Right ventricle myocardium inferior (tissue), 1 donor: ENCODE data around the gene SYNGR3. TPM values are rescaled to one million over a fixed set of nuclear protein-coding genes. Genes with fewer than 3 reads are reported as not detected.
A peak's percentile ranks its signal among the peaks of the same experiment; 100 is the strongest.
"Not testable (repeated sequence)": the region's sequence is repeated elsewhere in the genome, so short reads cannot be mapped to it uniquely, and the experiment has no call there.

Experiments
- ATAC-seq: fragments of 200-7000 bp; cut with Tn5 transposase; one replicate; pipeline ENCODE4 v1.9.1; 2020; ENCODE audit warnings: mild to moderate bottlenecking, moderate library complexity
- DNase-seq: peaks from one replicate; pipeline ENCODE4 v3.0.0; 2021; ENCODE audit errors: missing footprints
- intact Hi-C: fragments of 100-400 bp; cut with DNase I; formaldehyde crosslinking; loops from one replicate; pipeline ENCODE4 v1.11.0; 2022
- total RNA-seq: library from RNA; stranded (reverse); fragmentation: NEBNext Ultra II Directional; extraction: Animal tissue kit (Norgen Biotek cat#: 25700); gene quantifications from one replicate; pipeline ENCODE4 v1.2.1, GENCODE V29; 2021
- donor health status: DM: no; HTN: yes; CAD: no; lungs with severe emphysema.

SYNGR3 gene
- total RNA-seq, 1 donor from 2014 or later, result 0.62 TPM

- ATAC-seq, result no peak
- intact Hi-C loops, result no loop called here
- DNase-seq, result no peak
Observed at GRCh38 chr16:2002406-2003230, 12.8 kb downstream of the SYNGR3 start.

- intact Hi-C loops, result no loop called here
- ATAC-seq, result no peak
- no peak for DNase-seq
Observed at GRCh38 chr16:2003231-2003826, 13.6 kb downstream of the SYNGR3 start.

GRCh38 chr16:2003827-2004641, 14.3 kb downstream of the SYNGR3 start:
- intact Hi-C loops, result no loop called here
- peak; percentile 91 for ATAC-seq
- peak; percentile 95 for DNase-seq

GRCh38 chr16:2004795-2005517, 15.2 kb downstream of the SYNGR3 start:
- intact Hi-C loops, result no loop called here
- DNase-seq, result no peak
- no peak for ATAC-seq

- intact Hi-C loops, result no loop called here
- ATAC-seq, result no peak
- DNase-seq, result no peak
Observed at GRCh38 chr16:2005646-2006045, 15.9 kb downstream of the SYNGR3 start.

- ATAC-seq (no peak), DNase-seq (no peak)
- intact Hi-C loops, result no loop called here
Observed at GRCh38 chr16:2006317-2006716, 16.5 kb downstream of the SYNGR3 start.

GRCh38 chr16:2007081-2007836, 17.5 kb downstream of the SYNGR3 start:
- intact Hi-C loops, result no loop called here
- no peak for ATAC-seq
- no peak for DNase-seq

- DNase-seq (no peak), ATAC-seq (no peak)
- intact Hi-C loops, result no loop called here
Observed at GRCh38 chr16:2008009-2008526, 18.3 kb downstream of the SYNGR3 start.

GRCh38 chr16:2008631-2009163, 18.9 kb downstream of the SYNGR3 start:
- ATAC-seq, result no peak
- intact Hi-C loops, result no loop called here
- DNase-seq, result no peak

GRCh38 chr16:2009164-2009711, 19.5 kb downstream of the SYNGR3 start:
- ATAC-seq (no peak), DNase-seq (no peak)
- intact Hi-C loops, result no loop called here

- intact Hi-C loops, result no loop called here
- peak; percentile 98 for ATAC-seq
- DNase-seq, result peak; percentile 91
Observed at GRCh38 chr16:2009791-2010510, 20.2 kb downstream of the SYNGR3 start, which contains the start of gene ZNF598. Gene ZNF598 (minus strand): TSS chr16:2009821.

- DNase-seq, intact Hi-C loops, ATAC-seq: not testable (repeated sequence)
Observed at GRCh38 chr16:2011726-2012125, 22.0 kb downstream of the SYNGR3 start.

- ATAC-seq (no peak), DNase-seq (no peak)
- intact Hi-C loops, result no loop called here
Observed at GRCh38 chr16:2013527-2013926, 23.8 kb downstream of the SYNGR3 start.

GRCh38 chr16:2015117-2015946, 25.6 kb downstream of the SYNGR3 start:
- DNase-seq, result no peak
- no peak for ATAC-seq
- intact Hi-C loops, result no loop called here

GRCh38 chr16:2015947-2016208, 26.1 kb downstream of the SYNGR3 start:
- intact Hi-C loops, result no loop called here
- ATAC-seq, result no peak
- DNase-seq, result no peak

GRCh38 chr16:2016407-2016922, 26.7 kb downstream of the SYNGR3 start:
- DNase-seq (no peak), ATAC-seq (no peak)
- intact Hi-C loops, result no loop called here
